ENCODE results near the gene FPR2. TPM values are rescaled to one million over a fixed set of nuclear protein-coding genes. Genes with fewer than 3 reads are reported as not detected.

FPR2 gene
- total and polyA plus RNA-seq, 9 of the 15 experiments (the other 6 are each of a cell fraction or from before 2014, with no cell fraction given), result 0.03 to 0.15 (median 0.07) TPM; not detected in 6

GRCh38 chr19:51807111-51807701 is 46.2 kb downstream of the FPR2 start (continued):
- peak; percentile 69 for TF ChIP-seq ETV1 (tag; conservative IDR thresholded peaks at IDR 0.05; ENCODE audit: low read depth)
- TF ChIP-seq SMARCA4 (IDR thresholded peaks at IDR 0.05), result peak; percentile 80
- TF ChIP-seq TFAP4 (CRISPR knock-in tag; IDR thresholded peaks at IDR 0.05; ENCODE audit: borderline replicate concordance), result peak; percentile 83
- TF ChIP-seq NCOA1 (IDR thresholded peaks at IDR 0.05; ENCODE audit: low read depth), result peak; percentile 22; the same call in 1 of the 2 replicates
- no peak for TF ChIP-seq ARID3B (CRISPR knock-in tag; IDR thresholded peaks at IDR 0.05; ENCODE audit: borderline replicate concordance)
- TF ChIP-seq RFX1 (IDR thresholded peaks at IDR 0.05), result no peak
- peak; percentile 66 for TF ChIP-seq FOSL1 (tag; conservative IDR thresholded peaks at IDR 0.05)
- peak; percentile 24 to 31; a peak in 3 of 4 replicates for TF ChIP-seq RAD21 (CRISPR knock-in tag; conservative IDR thresholded peaks at IDR 0.05 in 1 of 2, IDR thresholded peaks at IDR 0.05 in 1 of 2)
- no peak for TF ChIP-seq ZBTB34 (CRISPR knock-in tag; IDR thresholded peaks at IDR 0.05)
- TF ChIP-seq AFF1 (IDR thresholded peaks at IDR 0.05; ENCODE audit: low read depth in 1 of 2, partially characterized antibody in 2 of 2), result peak; percentile 31 to 48
- TF ChIP-seq ZC3H11A (IDR thresholded peaks at IDR 0.05; ENCODE audit: low read depth, low read length), result no peak
- peak; percentile 78 for TF ChIP-seq ZNF766 (CRISPR knock-in tag; conservative IDR thresholded peaks at IDR 0.05)

All from K562 (cell line).